OCI-LY3 (cell line): ENCODE results near the gene GALNTL6.

Experiments
- CTCF ChIP-seq: fragments of 200-600, 300-600 bp; sonication (generic); IDR thresholded peaks from 2 replicates; pipeline ENCODE4 v1.5.1; 2014; ENCODE audit warnings: antibody characterized with exemption, low read length, low read depth
- EZH2phosphoT487 ChIP-seq: fragments of 200-600 bp; shearing (Covaris generic); IDR thresholded peaks from 2 replicates; pipeline ENCODE4 v1.6.1; 2018; ENCODE audit warnings: antibody characterized with exemption, mixed run types, low read depth

DNA sequence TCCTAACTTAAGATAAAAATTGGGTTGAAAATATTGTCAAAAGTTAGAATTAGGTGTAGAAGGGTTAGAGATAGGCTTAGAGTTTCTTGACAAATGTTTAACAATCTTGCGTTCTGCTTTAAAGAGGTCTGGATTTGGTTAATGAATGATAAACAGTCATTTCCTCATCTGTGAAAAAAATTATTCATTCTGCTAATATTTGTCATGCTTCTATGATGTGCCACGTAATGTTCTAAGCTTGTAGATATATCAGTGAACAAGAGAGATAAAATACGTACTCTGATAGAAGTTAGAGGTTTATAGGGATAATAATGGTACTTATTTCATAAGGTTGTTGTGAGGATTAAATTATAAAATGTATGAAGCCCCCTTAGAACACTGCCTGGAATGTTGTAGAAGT is 912.4 kb downstream of the GALNTL6 start:
- TF ChIP-seq CTCF (no peak), EZH2phosphoT487 (no peak)
